HG03354 (cell line): ENCODE measurements around the gene TRO.

ENCODE experiments used
- ATAC-seq: cut with Tn5 transposase; IDR thresholded peaks from one replicate; pipeline ENCODE4 v1.9.1; 2021; ENCODE audit warnings: mild to moderate bottlenecking; ENCODE audit not compliant: unreplicated experiment, poor library complexity, severe bottlenecking

Gene TRO

GRCh38 chrX:54945224-54945623 lies 24.6 kb downstream of the TRO start:
- ATAC-seq: no peak

GRCh38 chrX:54950730-54951375 lies 30.2 kb downstream of the TRO start:
- no peak for ATAC-seq

- ATAC-seq: no peak
Measured at GRCh38 chrX:54961750-54962149, 41.1 kb downstream of the TRO start.

- no peak for ATAC-seq
Measured at GRCh38 chrX:54964766-54965497, 44.3 kb downstream of the TRO start.

GRCh38 chrX:54977387-54977786 lies 56.8 kb downstream of the TRO start:
- ATAC-seq: no peak

GRCh38 chrX:54978448-54978847 lies 57.8 kb downstream of the TRO start:
- no peak for ATAC-seq

GRCh38 chrX:54979432-54979831 lies 58.8 kb downstream of the TRO start:
- no peak for ATAC-seq

- ATAC-seq: no peak
Measured at GRCh38 chrX:54980334-54980733, 59.7 kb downstream of the TRO start.
